NCI-H345 treated with DMSO at 0.1 percent for 48 hours (cell line): ENCODE data around the gene PRSS22.

ENCODE experiments used
- DNase-seq: peaks from one replicate; lab custom pipeline; 2025; ENCODE audit not compliant: unreplicated experiment; lab: John Stamatoyannopoulos, UW

Gene PRSS22

DNA sequence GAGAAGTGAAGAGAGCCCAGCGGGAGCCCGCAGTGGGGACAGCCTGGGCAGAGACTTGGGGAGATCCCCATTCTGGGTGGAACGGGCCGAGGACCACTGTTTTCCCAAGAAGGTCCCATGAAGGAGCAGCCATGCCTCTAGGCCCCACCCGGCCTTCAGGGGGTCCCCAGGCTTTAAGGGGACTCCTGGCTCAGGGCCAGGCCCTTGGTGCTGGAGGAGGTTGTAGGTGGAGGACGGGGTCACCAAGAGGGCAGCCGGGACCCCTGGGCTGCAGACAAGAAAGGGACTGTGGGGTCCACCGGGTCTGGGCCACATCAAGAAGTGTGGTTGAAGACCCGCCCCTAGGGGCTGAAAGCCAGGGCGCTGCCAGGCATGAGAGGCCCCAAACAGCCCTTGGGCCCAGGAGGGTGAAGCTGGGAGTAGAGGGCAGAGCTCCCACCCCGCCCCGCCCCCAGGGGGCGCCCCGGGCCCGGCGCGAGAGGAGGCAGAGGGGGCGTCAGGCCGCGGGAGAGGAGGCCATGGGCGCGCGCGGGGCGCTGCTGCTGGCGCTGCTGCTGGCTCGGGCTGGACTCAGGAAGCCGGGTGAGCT, 41.1 kb downstream of the PRSS22 start, which contains the start of gene PRSS21:
Gene PRSS21, plus strand, starts transcription at position 487 of the 589 bp plus-strand sequence. Its CDS starts 32 bp downstream, at position 519.
- DNase-seq: no peak

DNA sequence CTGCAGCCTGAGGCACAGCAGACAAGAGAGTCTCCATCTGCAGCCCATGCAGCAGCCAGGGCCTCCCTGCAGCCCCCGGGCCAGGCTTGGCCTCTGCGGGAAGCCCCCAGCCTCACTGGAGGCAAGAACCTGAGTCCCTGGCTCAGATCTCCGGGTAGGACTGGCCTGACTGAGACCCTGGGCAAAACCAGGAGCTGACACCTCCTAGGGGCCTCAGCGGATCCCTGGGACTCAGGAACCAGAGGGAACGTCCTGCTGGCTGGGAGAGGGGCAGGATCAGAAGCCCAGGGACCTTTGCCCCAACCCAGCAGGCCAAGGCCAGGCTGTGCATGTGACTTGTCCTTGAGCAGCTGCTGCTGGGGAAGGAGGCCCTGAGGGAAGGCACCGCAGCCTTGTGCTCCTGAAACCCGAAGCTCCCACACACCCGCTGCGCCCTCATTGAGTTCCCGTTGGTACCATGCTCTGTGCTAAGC, 42.6 kb downstream of the PRSS22 start:
- no peak for DNase-seq

- no peak for DNase-seq
These were observed 43.2 kb downstream of the PRSS22 start for GRCh38 chr16:2814551-2815298.

DNA sequence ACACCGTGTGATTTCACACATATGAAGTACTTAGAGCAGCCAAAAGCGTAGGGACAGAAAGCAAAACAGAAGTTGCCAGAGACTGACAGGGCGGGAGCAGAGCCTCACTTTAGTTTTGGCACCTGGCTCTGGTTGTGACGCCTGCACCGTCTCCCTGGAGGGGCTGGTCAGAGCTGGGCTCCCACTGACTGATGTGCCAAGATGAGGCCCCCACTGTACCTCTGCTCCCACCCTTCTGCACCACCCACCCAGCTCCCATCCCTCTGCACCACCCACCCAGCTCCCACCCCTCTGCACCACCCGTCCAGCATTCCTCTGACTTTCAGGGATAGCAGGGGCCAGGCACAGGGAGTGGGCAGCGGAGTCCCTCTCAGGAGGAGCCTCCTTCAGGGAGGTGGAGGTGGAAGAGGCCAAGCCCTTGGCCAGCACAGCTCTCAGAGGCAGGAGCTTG, 44.2 kb downstream of the PRSS22 start:
- DNase-seq: no peak

DNA sequence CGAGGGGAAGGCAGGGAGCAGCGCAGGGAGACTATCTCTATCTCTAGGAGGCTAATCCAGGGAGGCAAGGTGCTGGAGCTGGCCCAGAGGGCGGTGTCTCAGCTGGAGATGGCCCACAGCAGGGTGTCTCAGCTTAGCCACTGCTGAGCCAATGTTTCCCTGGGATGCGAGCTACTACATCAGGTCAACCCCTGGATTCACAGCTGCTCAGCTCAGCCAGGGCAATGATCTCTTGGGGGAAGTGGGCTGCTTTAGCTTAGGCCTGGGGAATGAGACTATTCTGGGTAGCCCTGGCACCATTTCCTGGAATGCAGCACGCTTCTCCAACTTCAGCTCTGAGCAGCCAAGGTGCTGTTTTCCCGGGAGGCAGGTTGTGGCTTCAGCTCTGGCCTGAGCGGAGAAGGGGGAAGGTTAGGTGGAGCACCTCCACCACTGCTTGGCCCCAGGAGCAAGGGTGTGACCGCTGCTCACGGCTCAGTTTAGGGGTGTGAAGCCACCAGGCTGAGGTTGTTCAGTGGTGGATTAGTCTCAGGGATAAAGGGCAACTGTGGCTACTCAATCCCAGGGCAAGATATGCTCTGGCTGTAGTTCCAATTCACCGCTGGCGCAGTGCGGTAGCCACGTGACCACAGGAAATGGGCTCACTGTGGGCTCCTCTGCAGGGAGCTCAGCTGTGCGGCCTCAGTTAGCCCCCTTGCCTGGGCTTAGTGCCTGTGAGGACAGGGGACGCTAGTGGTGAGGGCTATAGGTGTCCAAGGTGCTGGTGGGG, 46.1 kb downstream of the PRSS22 start:
- DNase-seq: no peak

GRCh38 chr16:2810651-2811050, 47.3 kb downstream of the PRSS22 start:
- DNase-seq: no peak

- no peak for DNase-seq
These were observed 48.7 kb downstream of the PRSS22 start for GRCh38 chr16:2809149-2809760.

DNA sequence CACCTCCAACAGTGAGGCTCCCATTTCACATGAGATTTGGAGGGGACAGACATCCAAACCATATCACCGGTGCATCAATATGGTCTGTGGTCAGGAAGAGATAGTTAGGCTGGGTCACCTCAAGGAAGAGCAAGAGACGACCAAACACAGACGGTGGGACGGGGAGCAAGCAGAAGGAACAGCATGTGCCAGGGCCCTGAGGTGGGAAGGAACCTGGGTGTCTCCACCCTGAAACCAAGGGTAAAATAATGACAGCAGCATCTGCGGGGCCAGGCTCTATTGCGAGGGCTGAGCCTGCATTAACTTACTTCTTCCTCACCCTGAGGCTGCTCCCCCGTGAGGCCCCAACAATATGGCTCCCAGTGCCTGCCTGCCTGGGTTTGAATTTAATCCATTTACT, 49.8 kb downstream of the PRSS22 start:
- DNase-seq: no peak

DNA sequence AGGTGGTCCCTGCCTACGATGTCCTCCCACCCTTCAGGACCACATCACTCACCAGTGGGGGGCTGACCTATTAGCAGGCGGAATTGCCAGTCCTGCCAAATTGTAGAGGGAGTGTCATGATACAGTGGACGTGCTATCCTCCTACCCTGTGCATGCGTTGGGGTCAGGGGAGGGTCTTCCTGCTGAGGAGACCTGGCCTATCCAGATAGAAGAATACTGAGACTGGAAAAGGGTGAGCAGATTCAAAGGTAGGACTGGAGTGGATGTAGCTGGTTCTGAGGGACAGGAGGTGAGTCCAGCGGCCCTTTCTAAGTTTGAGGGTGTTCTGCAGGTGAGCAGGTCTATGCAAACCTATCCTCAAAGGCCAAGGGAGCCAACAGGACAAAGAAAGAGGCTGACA, 51.7 kb downstream of the PRSS22 start:
- DNase-seq: no peak

DNA sequence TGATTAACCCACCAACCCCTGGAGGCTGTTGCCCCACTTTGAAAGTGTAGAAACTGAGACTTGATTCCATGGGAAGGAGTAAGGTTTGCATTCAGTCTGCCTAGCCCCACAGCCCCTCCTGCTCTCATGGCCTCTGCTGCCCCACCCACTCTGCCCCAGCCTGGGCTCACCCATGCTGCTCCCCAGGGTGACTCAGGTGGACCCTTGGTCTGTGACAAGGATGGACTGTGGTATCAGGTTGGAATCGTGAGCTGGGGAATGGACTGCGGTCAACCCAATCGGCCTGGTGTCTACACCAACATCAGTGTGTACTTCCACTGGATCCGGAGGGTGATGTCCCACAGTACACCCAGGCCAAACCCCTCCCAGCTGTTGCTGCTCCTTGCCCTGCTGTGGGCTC, 53.2 kb downstream of the PRSS22 start:
- no peak for DNase-seq

DNA sequence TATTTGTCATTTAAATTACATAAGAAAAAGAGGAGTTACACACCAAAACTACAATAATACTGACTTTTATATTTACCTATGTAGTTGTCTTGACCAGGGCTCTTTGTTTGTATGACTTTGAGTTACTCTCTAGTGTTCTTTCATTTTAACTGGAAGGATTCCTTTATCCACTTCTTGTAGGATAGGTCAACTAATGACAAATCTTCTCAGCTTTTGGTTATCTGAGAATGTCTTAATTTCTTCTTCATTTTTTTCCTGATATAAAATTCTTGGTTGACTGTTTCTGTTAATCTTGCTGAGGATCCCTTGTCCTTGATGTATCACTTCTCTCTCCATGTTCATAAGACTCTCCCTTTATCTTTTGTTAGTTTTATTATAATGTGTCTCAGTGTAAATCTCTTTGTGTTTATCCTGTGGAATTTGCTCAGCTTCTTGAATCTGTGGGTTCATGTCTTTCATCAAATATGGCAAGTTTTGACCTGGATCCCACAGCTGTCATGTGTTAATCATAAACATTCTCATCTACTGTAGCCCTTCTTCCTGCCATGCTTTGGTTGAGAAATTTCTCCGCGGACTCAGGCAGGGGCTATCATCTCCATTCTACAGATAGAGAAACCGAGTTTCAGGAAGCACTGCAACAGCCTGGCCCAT, 54.3 kb downstream of the PRSS22 start:
- no peak for DNase-seq
